ENCODE data around the gene KIRREL1. TPM values are rescaled to one million over a fixed set of nuclear protein-coding genes. Genes with fewer than 3 reads are reported as not detected.

KIRREL1 gene
- polyA plus RNA-seq = 10 to 100 TPM in 2 of 3 donors, 1 to 10 TPM in 1; 3.5 to 41.1 (median 19.7) TPM

DNA sequence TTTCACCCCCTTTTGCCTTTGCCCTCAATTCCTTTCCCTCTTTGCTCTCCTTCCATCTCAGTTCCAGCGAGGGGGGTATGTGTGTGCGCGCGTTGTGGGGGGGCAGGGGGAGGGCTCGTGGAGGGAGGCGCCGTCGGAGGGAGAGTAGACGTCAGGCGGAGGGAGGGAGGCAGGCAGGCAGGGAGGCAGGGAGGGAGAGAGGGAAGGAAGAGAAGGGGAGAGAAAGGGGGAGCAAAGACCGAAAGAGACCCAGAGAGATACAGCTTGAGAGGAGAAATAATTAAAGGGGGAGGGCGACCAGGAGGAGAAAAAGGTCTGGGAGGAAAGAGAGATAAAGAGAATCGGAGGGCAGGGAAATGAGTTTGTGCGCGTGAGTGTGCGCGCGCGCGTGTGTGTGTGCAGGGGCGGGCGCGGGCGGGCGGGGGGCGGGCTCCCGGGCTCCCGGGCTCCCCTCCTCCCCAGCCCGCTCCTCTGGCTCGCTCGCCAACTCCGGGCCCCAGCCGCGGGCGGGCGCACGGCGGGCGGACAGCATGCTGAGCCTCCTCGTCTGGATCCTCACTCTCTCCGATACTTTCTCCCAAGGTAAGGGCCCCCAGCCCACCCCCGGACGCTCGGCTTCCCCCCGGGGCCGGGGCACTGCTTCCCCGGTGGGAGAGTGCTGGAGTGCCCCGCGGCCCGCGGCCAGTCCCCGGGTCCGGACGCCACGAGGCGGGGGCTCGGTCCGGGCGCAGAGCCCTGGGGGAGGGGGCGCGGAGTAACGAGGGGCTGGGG, at the start of gene KIRREL1:
Gene KIRREL1 (plus strand): TSS at position 499 of the 771 bp plus-strand sequence. CDS start 32 bp downstream, at position 531.
- H3K27ac ChIP-seq (ENCODE audit: low read depth, low read length) = no peak within 1 kb of the TSS
- WGBS, 3 donors = 1% methylated on average over 41 to 58 of the region's 62 CpGs

DNA sequence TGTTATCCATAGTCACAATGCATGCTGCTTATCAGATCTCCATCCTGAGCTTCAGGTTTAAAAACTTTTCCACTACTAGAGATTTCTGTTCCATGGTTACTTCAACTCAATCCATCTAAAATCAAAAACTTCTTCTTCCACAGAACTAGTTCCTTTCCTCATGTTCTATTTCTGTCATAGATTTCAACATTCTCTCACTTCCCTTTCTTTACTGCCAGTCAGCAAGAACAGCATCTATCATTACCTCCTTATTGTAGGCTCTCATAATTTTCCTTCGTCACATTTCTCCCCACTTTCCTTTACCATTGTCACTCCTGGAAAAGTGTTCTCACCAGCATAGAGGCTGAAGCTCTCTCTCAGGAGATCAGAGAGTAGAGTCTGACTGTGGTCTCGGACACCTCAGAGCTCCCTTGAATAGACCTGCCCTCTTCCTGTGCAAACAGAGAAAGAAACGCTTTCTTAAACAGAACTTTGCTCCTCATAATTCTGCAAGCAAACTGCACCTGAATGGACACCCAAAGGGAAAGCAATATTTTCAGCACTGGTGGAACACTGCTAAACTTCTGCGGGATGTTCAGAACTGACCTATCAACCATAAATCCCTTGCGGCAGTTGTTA, 48.7 kb upstream of the KIRREL1 start:
- 54 to 76% (median 56%) methylated on average over 5 of the region's 5 CpGs for WGBS, 3 donors
- H3K27ac ChIP-seq (ENCODE audit: low read depth, low read length) = no peak overlapping the region

GRCh38 chr1:157948312-157949073, 45.0 kb upstream of the KIRREL1 start:
- WGBS, 3 donors = 57 to 64% (median 60%) methylated on average over 6 of the region's 6 CpGs

GRCh38 chr1:157949074-157949354, 44.4 kb upstream of the KIRREL1 start:
- H3K27ac ChIP-seq (ENCODE audit: low read depth, low read length) = no peak overlapping the region

More at GRCh38 chr1:157948312-157949073, 45.0 kb upstream of the KIRREL1 start:
- H3K27ac ChIP-seq (ENCODE audit: low read depth, low read length) = no peak overlapping the region

GRCh38 chr1:157951230-157951629, 42.2 kb upstream of the KIRREL1 start:
- WGBS, 3 donors = 87 to 89% (median 89%) methylated on average over 5 of the region's 5 CpGs
- H3K27ac ChIP-seq (ENCODE audit: low read depth, low read length) = no peak overlapping the region

DNA sequence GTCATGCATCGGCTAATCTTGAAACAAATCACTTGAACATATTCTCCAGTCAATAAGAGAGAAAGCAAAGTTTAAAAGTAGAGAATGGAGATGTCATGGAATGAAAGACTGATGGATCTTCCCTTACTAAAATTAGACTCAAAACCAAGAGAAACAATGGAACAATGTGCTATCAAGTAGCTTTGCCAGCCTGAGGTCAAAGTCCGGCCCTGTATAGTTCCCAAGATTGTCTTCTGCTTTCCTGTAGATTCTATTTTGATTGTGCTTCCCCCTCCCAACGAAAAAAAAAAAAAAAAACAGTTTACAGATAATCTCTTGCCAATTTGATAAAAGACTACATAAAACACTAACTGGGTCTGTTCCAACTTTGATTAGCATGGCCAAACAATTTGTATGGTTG, 40.8 kb upstream of the KIRREL1 start:
- WGBS, 3 donors = 14 to 58% (median 52%) methylated on average over 3 of the region's 3 CpGs
- H3K27ac ChIP-seq (ENCODE audit: low read depth, low read length) = no peak overlapping the region

DNA sequence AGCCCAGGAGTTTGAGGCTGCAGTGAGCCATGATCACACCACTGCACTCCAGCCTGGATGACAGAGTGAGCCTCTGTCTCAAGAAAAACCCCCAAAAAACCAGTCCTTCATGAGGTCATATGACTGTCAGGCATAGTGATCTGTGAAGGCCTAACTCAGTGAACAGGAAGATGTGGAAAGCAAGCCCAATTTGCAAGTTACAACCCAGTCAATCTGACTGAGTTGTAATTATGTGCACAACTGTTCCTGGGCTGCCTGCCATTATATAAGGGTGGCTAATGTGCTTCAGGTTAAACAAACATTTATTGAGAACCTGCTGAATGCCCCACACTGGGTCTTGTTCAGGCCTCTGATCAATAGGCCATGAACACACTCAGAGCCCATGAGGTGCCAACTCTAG, 38.2 kb upstream of the KIRREL1 start:
- no peak overlapping the region for H3K27ac ChIP-seq (ENCODE audit: low read depth, low read length)

GRCh38 chr1:157955857-157956256, 37.6 kb upstream of the KIRREL1 start:
- 57 to 79% (median 69%) methylated on average over 6 of the region's 6 CpGs for WGBS, 3 donors
- no peak overlapping the region for H3K27ac ChIP-seq (ENCODE audit: low read depth, low read length)

- no peak overlapping the region for H3K27ac ChIP-seq (ENCODE audit: low read depth, low read length)
- WGBS, 3 donors = 27 to 50% (median 37%) methylated on average over 2 of the region's 2 CpGs
These were observed 36.7 kb upstream of the KIRREL1 start for GRCh38 chr1:157956732-157957131.

GRCh38 chr1:157958263-157958662, 35.2 kb upstream of the KIRREL1 start:
- no peak overlapping the region for H3K27ac ChIP-seq (ENCODE audit: low read depth, low read length)
- WGBS, 3 donors = 44 to 82% (median 78%) methylated on average over 3 of the region's 3 CpGs

- no peak overlapping the region for H3K27ac ChIP-seq (ENCODE audit: low read depth, low read length)
- 94 to 98% (median 95%) methylated on average over 5 of the region's 5 CpGs for WGBS, 3 donors
These were observed 33.7 kb upstream of the KIRREL1 start for GRCh38 chr1:157959750-157960149.

DNA sequence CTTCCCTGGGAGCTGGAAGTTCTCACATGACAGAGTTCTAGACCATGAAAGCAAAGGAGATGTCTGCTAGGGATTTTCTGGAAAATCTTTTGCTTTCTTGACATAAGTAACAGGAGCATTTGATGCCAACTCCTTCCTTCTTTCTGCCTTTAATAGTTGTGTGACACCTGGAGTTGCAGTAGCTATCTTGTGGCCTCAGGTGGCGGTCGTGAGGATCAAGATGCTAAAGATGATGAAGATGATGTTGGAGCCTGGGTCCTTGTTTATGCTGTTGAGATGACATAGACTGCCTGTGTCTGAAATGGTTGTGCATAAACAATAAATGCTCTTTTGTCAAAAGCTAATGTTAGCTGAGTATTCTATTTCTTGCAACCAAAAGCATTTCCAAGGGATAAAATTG, 32.7 kb upstream of the KIRREL1 start:
- no peak overlapping the region for H3K27ac ChIP-seq (ENCODE audit: low read depth, low read length)
- 65 to 83% (median 76%) methylated on average over 2 of the region's 2 CpGs for WGBS, 3 donors

DNA sequence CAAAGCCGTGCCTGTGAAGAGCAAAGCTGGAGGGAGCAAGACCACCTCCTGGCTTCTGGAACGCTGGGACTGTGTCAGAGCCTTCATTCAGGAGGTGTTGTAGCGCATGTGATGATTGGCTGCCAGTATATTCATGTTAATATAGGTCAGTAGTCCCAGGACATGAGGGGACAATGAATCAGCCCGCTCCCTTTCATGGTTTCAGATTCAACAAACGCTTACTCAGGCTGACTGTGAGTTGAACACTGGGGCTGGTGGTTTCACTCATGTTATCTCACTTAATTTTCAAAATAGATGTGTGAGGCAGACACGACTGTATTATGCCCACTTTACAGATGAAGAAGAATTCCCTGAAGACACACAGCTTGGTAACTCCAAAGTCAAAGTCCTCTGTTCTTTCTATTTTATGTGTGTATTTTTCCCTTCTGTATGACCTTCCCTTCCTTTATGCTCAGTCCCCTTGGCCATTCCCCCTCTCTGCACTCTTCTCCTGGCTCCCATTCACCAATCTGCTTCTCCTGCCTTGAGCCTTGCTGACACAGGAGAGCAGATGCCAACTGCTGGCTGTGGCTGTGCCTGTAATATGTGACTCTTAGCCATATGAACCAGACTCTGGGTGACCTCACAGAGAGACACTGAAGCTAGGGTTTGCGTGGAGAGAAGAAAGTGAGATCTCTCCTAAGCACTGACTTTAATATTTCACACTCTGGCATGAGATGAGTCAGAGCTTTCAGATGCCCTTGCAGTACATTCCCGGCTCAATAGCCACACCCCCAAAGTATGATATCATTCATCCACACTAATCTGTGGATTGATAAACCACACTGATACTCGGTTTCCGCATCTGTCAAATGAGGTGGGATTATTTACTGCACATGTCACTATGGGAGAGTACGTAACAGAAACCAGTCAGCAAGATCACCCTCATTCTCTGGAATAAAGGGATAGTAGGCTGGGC, 31.4 kb upstream of the KIRREL1 start:
- WGBS, 3 donors = 54 to 61% (median 61%) methylated on average over 11 of the region's 11 CpGs

GRCh38 chr1:157963713-157964112, 29.7 kb upstream of the KIRREL1 start:
- 10 to 15% (median 12%) methylated on average over 5 of the region's 5 CpGs for WGBS, 3 donors
- no peak overlapping the region for H3K27ac ChIP-seq (ENCODE audit: low read depth, low read length)

More for the DNA sequence above, 31.4 kb upstream of the KIRREL1 start:
- H3K27ac ChIP-seq (ENCODE audit: low read depth, low read length) = no peak overlapping the region

DNA sequence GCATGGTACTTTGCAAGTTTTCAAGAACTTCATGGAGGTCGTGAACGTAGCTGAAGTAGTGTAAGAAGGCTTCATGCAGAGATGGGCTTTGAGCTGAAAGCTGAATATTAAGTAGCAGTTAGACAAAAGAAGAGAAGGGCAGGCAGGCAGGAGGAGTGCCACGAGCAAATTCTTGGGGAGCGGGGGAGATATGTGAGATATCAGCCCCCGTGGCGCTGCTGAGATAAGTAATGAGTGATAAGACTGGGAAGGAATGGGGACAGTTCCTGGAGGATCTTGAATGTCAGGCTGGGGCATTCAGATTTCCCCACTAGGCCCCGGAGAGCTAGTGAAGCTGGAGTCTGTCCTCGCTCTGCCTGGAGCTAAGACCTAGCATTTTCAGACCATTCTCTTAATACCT, 27.9 kb upstream of the KIRREL1 start:
- H3K27ac ChIP-seq (ENCODE audit: low read depth, low read length) = no peak overlapping the region
- WGBS, 3 donors = 46 to 83% (median 69%) methylated on average over 8 of the region's 8 CpGs

DNA sequence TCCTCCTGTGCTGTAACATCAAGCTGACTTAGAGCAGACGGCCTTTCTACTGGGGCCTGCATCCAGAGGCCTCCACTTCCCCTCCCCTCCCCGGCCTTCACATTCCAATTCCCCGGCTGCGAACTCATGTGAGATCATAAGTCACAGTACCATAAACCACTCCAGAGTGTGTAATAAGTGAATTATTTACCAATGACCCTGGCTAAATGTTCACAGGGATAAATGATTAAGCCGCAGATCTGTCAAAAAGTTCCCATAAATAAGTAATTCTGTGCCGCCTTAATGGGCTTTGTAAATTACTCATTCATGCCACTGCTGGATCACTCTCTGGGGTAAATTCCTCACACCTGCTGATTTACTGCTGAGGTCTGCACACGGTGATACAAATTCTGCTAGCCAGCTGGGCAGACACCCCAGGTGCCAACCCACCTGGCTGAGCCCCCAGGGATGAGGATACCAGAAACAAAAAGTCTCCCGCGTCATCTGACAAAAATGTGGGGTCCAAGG, 27.4 kb upstream of the KIRREL1 start:
- no peak overlapping the region for H3K27ac ChIP-seq (ENCODE audit: low read depth, low read length)
- WGBS, 3 donors = 41 to 79% (median 64%) methylated on average over 9 of the region's 9 CpGs

GRCh38 chr1:157967205-157967604, 26.2 kb upstream of the KIRREL1 start:
- H3K27ac ChIP-seq (ENCODE audit: low read depth, low read length) = no peak overlapping the region

GRCh38 chr1:157968508-157968907, 24.9 kb upstream of the KIRREL1 start:
- no peak overlapping the region for H3K27ac ChIP-seq (ENCODE audit: low read depth, low read length)
- WGBS, 3 donors = 41 to 64% (median 42%) methylated on average over 7 of the region's 7 CpGs
